AG09309 (cell line): ENCODE results near the gene PTPRO.

Experiments used
- DNase-seq: peaks from one replicate; pipeline ENCODE4 v3.0.0-alpha.2; 2010; ENCODE audit warnings: low read depth
- H3K4me3 ChIP-seq: 2 replicates; pipeline ENCODE4 v1.5.1; 2011; ENCODE audit warnings: mild to moderate bottlenecking, low read depth, low read length, moderate library complexity; ENCODE audit not compliant: control insufficient read depth
- TF ChIP-seq, protein P1 (sequence below): IDR thresholded peaks from 2 replicates; pipeline ENCODE4 v1.5.1; 2011; ENCODE audit warnings: mild to moderate bottlenecking, low read depth, low read length, inconsistent platforms; ENCODE audit not compliant: insufficient read depth, control insufficient read depth; ENCODE audit errors: missing control alignments

PTPRO gene

GRCh38 chr12:15544589-15544988, 222.3 kb downstream of the PTPRO start:
- no peak overlapping the region for H3K4me3 ChIP-seq
- DNase-seq, result no peak
- TF ChIP-seq, protein P1, sequence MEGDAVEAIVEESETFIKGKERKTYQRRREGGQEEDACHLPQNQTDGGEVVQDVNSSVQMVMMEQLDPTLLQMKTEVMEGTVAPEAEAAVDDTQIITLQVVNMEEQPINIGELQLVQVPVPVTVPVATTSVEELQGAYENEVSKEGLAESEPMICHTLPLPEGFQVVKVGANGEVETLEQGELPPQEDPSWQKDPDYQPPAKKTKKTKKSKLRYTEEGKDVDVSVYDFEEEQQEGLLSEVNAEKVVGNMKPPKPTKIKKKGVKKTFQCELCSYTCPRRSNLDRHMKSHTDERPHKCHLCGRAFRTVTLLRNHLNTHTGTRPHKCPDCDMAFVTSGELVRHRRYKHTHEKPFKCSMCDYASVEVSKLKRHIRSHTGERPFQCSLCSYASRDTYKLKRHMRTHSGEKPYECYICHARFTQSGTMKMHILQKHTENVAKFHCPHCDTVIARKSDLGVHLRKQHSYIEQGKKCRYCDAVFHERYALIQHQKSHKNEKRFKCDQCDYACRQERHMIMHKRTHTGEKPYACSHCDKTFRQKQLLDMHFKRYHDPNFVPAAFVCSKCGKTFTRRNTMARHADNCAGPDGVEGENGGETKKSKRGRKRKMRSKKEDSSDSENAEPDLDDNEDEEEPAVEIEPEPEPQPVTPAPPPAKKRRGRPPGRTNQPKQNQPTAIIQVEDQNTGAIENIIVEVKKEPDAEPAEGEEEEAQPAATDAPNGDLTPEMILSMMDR, result no peak

- no peak overlapping the region for H3K4me3 ChIP-seq
- DNase-seq, result no peak
- TF ChIP-seq, protein P1, result no peak
Measured at GRCh38 chr12:15545334-15545733, 223.0 kb downstream of the PTPRO start.

DNA sequence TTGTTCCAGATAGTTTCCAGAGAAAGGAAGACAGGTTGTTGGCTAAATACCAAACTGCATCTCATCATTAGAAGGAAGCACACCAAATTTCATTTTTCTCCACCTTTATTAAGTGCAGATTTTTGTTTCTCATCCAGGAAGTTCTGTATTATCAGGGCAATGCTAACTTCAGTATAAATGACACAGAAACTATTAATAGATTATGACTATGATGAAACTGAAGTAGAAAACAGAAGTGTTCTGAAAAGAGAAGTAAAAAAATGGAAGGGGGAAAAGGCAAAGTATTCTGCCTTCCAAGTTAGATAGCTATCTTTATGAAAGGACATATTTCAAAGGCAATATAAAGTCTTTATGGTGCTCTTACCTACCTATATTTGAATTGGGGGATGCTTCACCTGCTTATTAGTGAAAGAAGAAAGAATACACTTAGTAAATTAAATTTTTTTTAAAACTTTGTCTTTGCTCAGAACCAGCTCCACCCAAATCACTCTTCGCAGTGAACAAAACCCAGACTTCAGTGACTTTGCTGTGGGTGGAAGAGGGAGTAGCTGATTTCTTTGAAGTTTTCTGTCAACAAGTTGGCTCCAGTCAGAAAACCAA, 223.9 kb downstream of the PTPRO start:
- H3K4me3 ChIP-seq, result no peak overlapping the region
- no peak for DNase-seq
- TF ChIP-seq, protein P1, result no peak

DNA sequence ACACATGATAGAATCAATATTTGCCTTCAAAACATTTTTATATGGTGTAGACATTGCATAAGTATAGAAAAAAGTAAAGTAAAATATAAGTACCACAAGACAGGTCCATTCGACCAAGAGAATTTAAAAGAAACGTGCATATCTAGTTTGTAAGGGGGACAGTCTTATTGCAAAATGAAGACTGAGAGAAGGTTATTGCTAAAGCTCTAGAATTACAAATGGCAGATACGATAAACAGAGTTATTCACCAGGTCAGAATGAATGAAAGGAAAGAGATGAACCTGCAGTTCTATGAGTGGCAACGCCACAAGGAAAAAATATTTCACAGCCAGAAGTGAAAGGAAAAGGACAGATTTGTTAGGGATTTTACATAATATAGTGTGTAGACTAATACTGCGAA, 224.8 kb downstream of the PTPRO start:
- TF ChIP-seq, protein P1, result no peak
- DNase-seq, result no peak
- H3K4me3 ChIP-seq, result no peak overlapping the region

DNA sequence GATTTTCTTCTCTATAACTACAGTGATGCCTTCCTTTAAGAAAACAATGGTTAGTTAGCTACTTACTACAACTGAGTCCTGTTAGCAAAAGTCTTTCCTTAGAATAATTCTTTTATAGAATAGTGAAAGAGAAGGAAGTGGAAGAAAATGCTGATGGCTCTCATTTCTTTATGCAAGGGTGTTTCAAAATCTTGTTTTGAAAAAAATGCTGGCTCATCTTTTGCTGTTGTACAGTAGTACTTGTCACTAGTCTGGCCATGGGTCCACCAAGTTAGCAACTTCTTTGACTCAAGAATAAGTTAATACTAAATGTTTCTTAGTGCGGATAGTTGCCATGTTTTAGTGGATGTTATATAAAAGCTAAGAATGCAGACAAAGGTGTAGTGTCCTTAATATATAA, 225.4 kb downstream of the PTPRO start:
- TF ChIP-seq, protein P1, result no peak
- H3K4me3 ChIP-seq, result no peak overlapping the region
- no peak for DNase-seq

- no peak for DNase-seq
- TF ChIP-seq, protein P1, result no peak
- no peak overlapping the region for H3K4me3 ChIP-seq
Measured at GRCh38 chr12:15550793-15551192, 228.5 kb downstream of the PTPRO start.

GRCh38 chr12:15555446-15555845, 233.1 kb downstream of the PTPRO start:
- H3K4me3 ChIP-seq, result no peak overlapping the region
- DNase-seq, result no peak
- TF ChIP-seq, protein P1, result no peak
